Fibroblast of lung (primary cell): ENCODE results near the gene GRIK5.

Experiments used
- CTCF ChIP-seq, 2 donors: IDR thresholded peaks in 1 of 2; conservative IDR thresholded peaks in 1 of 2; 1 replicate in 1 of 2; 2 replicates in 1 of 2; pipeline ENCODE4 v1.5.1; 2011 to 2012; ENCODE audit warnings: low read length in 2 of 2, control low read depth in 1 of 2, inconsistent platforms in 1 of 2, low read depth in 1 of 2, mild to moderate bottlenecking in 1 of 2
- EZH2 ChIP-seq: IDR thresholded peaks from 2 replicates; pipeline ENCODE4 v1.5.1; 2012; ENCODE audit warnings: low read length, control low read depth, mild to moderate bottlenecking; ENCODE audit errors: missing control alignments

- TF ChIP-seq EZH2 (no peak), CTCF (conservative IDR thresholded peaks at IDR 0.05 in 1 of 2, IDR thresholded peaks at IDR 0.05 in 1 of 2; ENCODE audit: low read depth in 1 of 2, low read length in 2 of 2) (no peak)
These were observed 16.3 kb upstream of the GRIK5 start for GRCh38 chr19:42086188-42086736.
